HepG2 (cell line): ENCODE results near the gene C16orf78. TPM values are rescaled to one million over a fixed set of nuclear protein-coding genes. Genes with fewer than 3 reads are reported as not detected.

Source experiments
- ATAC-seq: fragments of 200-7000 bp; cut with Tn5 transposase; 3 replicates; pipeline ENCODE4 v1.9.1; 2020; ENCODE audit warnings: mild to moderate bottlenecking, moderate library complexity
- BruUV-seq: library from RNA; stranded (reverse); fragments of 400-500 nt; replicated peaks from 2 replicates; lab custom pipeline; 2021; lab: Mats Ljungman, UMichigan
- CTCF ChIA-PET: fragments of 300-600 bp; formaldehyde crosslinking; extraction: SDS; loops from one replicate; lab custom pipeline; 2021; ENCODE audit warnings: low total read pairs, inconsistent platforms, low intra/inter-chr PET ratio; lab: Yijun Ruan, JAX
- POLR2A ChIA-PET: fragments of 350-600 bp; sonication (Branson Sonifier 250); formaldehyde crosslinking; loops from one replicate; lab custom pipeline; 2020; ENCODE audit warnings: antibody characterized with exemption, inconsistent platforms; lab: Yijun Ruan, JAX
- DNase-seq: peaks from one replicate; pipeline ENCODE4 v3.0.0-alpha.2; 2015; ENCODE audit warnings: low spot score
- FAIRE-seq: peaks from 3 replicates; lab custom pipeline; 2011; peaks lifted over from hg19 to GRCh38; lab: Jason Lieb, UNC
- H2AFZ ChIP-seq: one replicate; pipeline ENCODE4 v1.6.1; 2011; ENCODE audit warnings: low read length, inconsistent platforms
- H3K27ac ChIP-seq: fragments of 300-600 bp; 3 replicates; pipeline ENCODE4 v1.8.0; 2011; ENCODE audit warnings: mixed run types, mild to moderate bottlenecking, mixed read lengths, low read length, inconsistent platforms; ENCODE audit not compliant: insufficient read depth; ENCODE audit errors: extremely low read length
- H3K27me3 ChIP-seq, 2 experiments: fragments of 200-600 bp in 1 of 2; 2 replicates in 1 of 2; 3 replicates in 1 of 2; pipeline versions ENCODE4 v1.6.0 to v1.8.0; 2011; ENCODE audit warnings: low read length in 2 of 2, mild to moderate bottlenecking in 2 of 2, moderate library complexity in 2 of 2, inconsistent platforms in 1 of 2; ENCODE audit not compliant: insufficient read depth in 2 of 2, control insufficient read depth in 1 of 2
- H3K36me3 ChIP-seq, 2 experiments: fragments of 200-600 bp in 1 of 2; replicated peaks in 1 of 2; 2 replicates in 1 of 2; 3 replicates in 1 of 2; pipeline versions ENCODE4 v1.5.1 to v1.8.0; 2011; ENCODE audit warnings: low read length in 2 of 2, inconsistent platforms in 1 of 2; ENCODE audit not compliant: insufficient read depth in 2 of 2, control insufficient read depth in 1 of 2
- H3K4me1 ChIP-seq: 2 replicates; pipeline ENCODE4 v1.5.1; 2012; ENCODE audit warnings: low read length, inconsistent platforms; ENCODE audit not compliant: insufficient read depth
- H3K4me2 ChIP-seq: 2 replicates; pipeline ENCODE4 v1.6.0; 2011; ENCODE audit warnings: low read depth, low read length, inconsistent platforms
- H3K4me3 ChIP-seq, 3 experiments: fragments of 200-600 bp in 1 of 3; sonication (generic), shearing (Covaris generic) in 1 of 3; replicated peaks in 1 of 3; 2 replicates each; pipeline ENCODE4 v1.5.1; 2011 to 2016; ENCODE audit warnings: low read length in 3 of 3, inconsistent platforms in 2 of 3, low read depth in 2 of 3, mild to moderate bottlenecking in 2 of 3, control low read depth in 1 of 3, mixed read lengths in 1 of 3; ENCODE audit not compliant: insufficient read depth in 1 of 3
- H3K79me2 ChIP-seq: one replicate; pipeline ENCODE4 v1.6.1; 2011; ENCODE audit warnings: low read length, inconsistent platforms; ENCODE audit not compliant: insufficient read depth
- H3K9ac ChIP-seq: 2 replicates; pipeline ENCODE4 v1.6.0; 2011; ENCODE audit warnings: mild to moderate bottlenecking, low read depth, low read length, inconsistent platforms; ENCODE audit not compliant: insufficient read depth
- H3K9me3 ChIP-seq: 2 replicates; pipeline ENCODE4 v1.5.1; 2012; ENCODE audit warnings: mild to moderate bottlenecking, low read length
- H4K20me1 ChIP-seq: 2 replicates; pipeline ENCODE4 v1.6.0; 2011; ENCODE audit warnings: inconsistent platforms, mild to moderate bottlenecking, low read length, moderate library complexity; ENCODE audit not compliant: insufficient read depth
- KIAA2018 ChIP-seq: sonication (generic); formaldehyde crosslinking; IDR thresholded peaks from 2 replicates; pipeline ENCODE4 v1.5.0; 2020; ENCODE audit warnings: mild to moderate bottlenecking, missing genetic modification reagents, borderline replicate concordance
- RCOR2 ChIP-seq: IDR thresholded peaks from 2 replicates; pipeline ENCODE4 v1.6.1; 2016; ENCODE audit warnings: missing biosample characterization, missing genetic modification reagents
- REST ChIP-seq, 2 experiments: IDR thresholded peaks; 2 replicates each; pipeline ENCODE4 v1.6.1; 2011 to 2012; ENCODE audit warnings: low read length in 2 of 2, borderline replicate concordance in 1 of 2, low read depth in 1 of 2, mild to moderate bottlenecking in 1 of 2, moderate library complexity in 1 of 2
- RFX1 ChIP-seq: fragments of 450-650 bp; IDR thresholded peaks from 2 replicates; pipeline ENCODE4 v1.6.1; 2017
- ZBTB38 ChIP-seq: sonication (generic); formaldehyde crosslinking; IDR thresholded peaks from 2 replicates; pipeline ENCODE4 v1.5.1; 2020; ENCODE audit warnings: mild to moderate bottlenecking, missing genetic modification reagents
- ZMYM3 ChIP-seq: sonication (generic); formaldehyde crosslinking; IDR thresholded peaks from 2 replicates; pipeline ENCODE4 v1.5.1; 2020; ENCODE audit warnings: mild to moderate bottlenecking, missing genetic modification reagents
- ZNF510 ChIP-seq: sonication (generic); formaldehyde crosslinking; IDR thresholded peaks from 2 replicates; pipeline ENCODE4 v1.4.0; 2020; ENCODE audit warnings: low read depth, mild to moderate bottlenecking, missing genetic modification reagents
- WGBS: methylation state at CpG from one replicate; pipeline ENCODE4 v1.1.6; 2017; ENCODE audit warnings: low lambda C conversion rate; 5-methylcytosine and 5-hydroxymethylcytosine counted together
- in situ Hi-C: cut with HindIII; loops from 2 replicates; pipeline ENCODE4 v1.10.0; 2017; ENCODE audit warnings: low pct_unique_long_range_greater_than_20kb; ENCODE audit not compliant: extremely low pct_ligation_motif_present
- intact Hi-C: fragments of 100-400 bp; cut with micrococcal nuclease; formaldehyde crosslinking; loops from one replicate; pipeline ENCODE4 v1.10.0; 2022; ENCODE audit not compliant: unreplicated experiment
- polyA plus RNA-seq, 8 experiments: library from polyadenylated mRNA; depleted of rRNA in 3 of 8; stranded (reverse) in 7 of 8; unstranded in 1 of 8; fragments of >200 nt; fragmentation: Illumina TruSeq in 4 of 8; extraction: Trizol in 4 of 8; gene quantifications; 2 replicates each; pipeline versions ENCODE4 v1.2.1 to v1.2.3, GENCODE V29; 2011 to 2016; ENCODE audit warnings: low read depth in 4 of 8, missing spikeins in 1 of 8, mixed read lengths in 1 of 8; ENCODE audit not compliant: insufficient read depth in 1 of 8
- total RNA-seq, 5 experiments: library from RNA; depleted of rRNA; stranded (reverse); fragments of >200 nt; fragmentation: Illumina TruSeq; extraction: Trizol; gene quantifications; 2 replicates each; pipeline ENCODE4 v1.2.3, GENCODE V29; 2016; ENCODE audit warnings: low read depth in 1 of 5

Gene C16orf78
- total and polyA plus RNA-seq, 2 of the 13 experiments (the other 11 are each of a cell fraction or from before 2014, with no cell fraction given) = not detected

- in situ Hi-C loops = no loop called here
- POLR2A ChIA-PET = no interaction called here
Observed at GRCh38 chr16:49422896-49423295, 49.3 kb downstream of the C16orf78 start.

More at GRCh38 chr16:49422896-49423295, 49.3 kb downstream of the C16orf78 start:
- H3K4me2 ChIP-seq = no peak overlapping the region
- H4K20me1 ChIP-seq = no peaks in the 10 kb centered on the region
- CTCF ChIA-PET = no interaction called here
- 0 out of 2 replicates have a peak, but pooled peaks cover 6% of the 10 kb centered on the region for H3K9me3 ChIP-seq
- no peak for FAIRE-seq
- no peak overlapping the region for H2AFZ ChIP-seq
- TF ChIP-seq ZBTB38 (CRISPR knock-in tag) (no peak), ZMYM3 (CRISPR knock-in tag) (no peak), KIAA2018 (CRISPR knock-in tag) (no peak), RCOR2 (CRISPR knock-in tag) (no peak), ZNF510 (CRISPR knock-in tag) (no peak), REST (IDR thresholded peaks at IDR 0.05; ENCODE audit: borderline replicate concordance in 1 of 2, low read depth in 1 of 2, low read length in 2 of 2) (peak in 1 of 2 experiments; percentile 64; a peak in 2 of 4 replicates), RFX1 (no peak)
- ATAC-seq = no peak
- no peak for DNase-seq
- H3K9ac ChIP-seq = no peak overlapping the region
- no TSS peak for BruUV-seq
- H3K4me1 ChIP-seq = no peaks in the 10 kb centered on the region
- H3K79me2 ChIP-seq = no peaks in the 10 kb centered on the region
- no peak overlapping the region for H3K27ac ChIP-seq
- intact Hi-C loops = no loop called here
- H3K36me3 ChIP-seq = no peaks in the 10 kb centered on the region
- WGBS = 3% methylated on average over 5 of the region's 5 CpGs
- H3K27me3 ChIP-seq = peaks cover 0 to 16% of the 10 kb centered on the region in 2 experiments; a peak in 3 of 5 replicates
- no peak overlapping the region for H3K4me3 ChIP-seq
